ENCODE results near the gene LIG3.
"Not testable (repeated sequence)": the region's sequence is repeated elsewhere in the genome, so short reads cannot be mapped to it uniquely, and the experiment has no call there.

LIG3 gene

DNA sequence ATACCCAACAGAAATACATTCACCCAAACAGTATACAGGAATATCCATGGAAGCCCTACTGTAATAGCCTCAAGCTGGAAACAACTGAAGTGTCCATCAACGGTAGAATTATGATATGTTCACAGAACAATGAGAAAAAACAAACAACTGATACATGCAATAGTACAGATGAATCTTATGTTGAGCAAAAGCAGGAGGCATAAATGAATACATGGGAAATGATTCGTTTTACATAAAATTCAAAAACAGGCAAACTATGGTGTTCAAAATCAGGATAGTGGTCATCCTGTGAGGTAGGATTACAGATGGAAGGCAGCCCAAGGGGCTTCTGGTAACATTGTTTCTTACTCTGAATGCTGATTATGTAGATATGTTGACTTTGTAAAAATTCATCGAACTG is 58.1 kb downstream of the LIG3 start:
- CTCF ChIA-PET = no interaction called here
- no peak overlapping the region for H3K27ac Mint-ChIP-seq
- no peaks in the 10 kb centered on the region for H3K27me3 Mint-ChIP-seq
- DNase-seq = no peak
- peaks cover 10% of the 10 kb centered on the region for H3K36me3 Mint-ChIP-seq
- peaks cover 2% of the 10 kb centered on the region for H3K9me3 Mint-ChIP-seq
- H3K4me3 Mint-ChIP-seq = no peak overlapping the region
- H3K4me1 Mint-ChIP-seq = peaks cover 2% of the 10 kb centered on the region

DNA sequence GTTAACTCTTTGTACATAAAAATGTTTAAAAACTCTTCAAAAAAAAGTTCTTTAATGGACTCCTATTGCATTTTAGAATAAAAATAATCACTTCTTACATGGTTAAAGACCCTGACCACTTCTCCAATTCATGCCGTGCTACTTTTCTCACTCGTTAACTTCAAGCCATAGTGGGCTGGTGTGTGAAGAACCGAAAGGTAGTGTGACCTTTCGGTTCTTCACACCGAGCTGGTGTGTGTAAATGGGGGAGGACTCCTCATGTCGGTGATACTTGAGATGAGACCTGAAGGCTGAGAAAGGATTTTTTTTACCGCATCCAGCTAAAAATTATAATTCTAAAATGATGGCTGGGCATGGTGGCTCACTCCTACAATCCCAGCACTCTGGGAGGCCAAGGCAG is 61.1 kb downstream of the LIG3 start:
- CTCF ChIA-PET = interaction anchor here (1.1 kb wide), 1 partner anchor 18 kb away, joined by 3 read pairs; no protein-coding TSS in a partner anchor
- DNase-seq = no peak
- peaks cover 12% of the 10 kb centered on the region for H3K36me3 Mint-ChIP-seq
- no peak overlapping the region for H3K4me3 Mint-ChIP-seq
- peaks cover 19% of the 10 kb centered on the region for H3K4me1 Mint-ChIP-seq
- H3K27me3 Mint-ChIP-seq = no peaks in the 10 kb centered on the region
- H3K27ac Mint-ChIP-seq = no peak overlapping the region
- peaks cover 2% of the 10 kb centered on the region for H3K9me3 Mint-ChIP-seq

DNA sequence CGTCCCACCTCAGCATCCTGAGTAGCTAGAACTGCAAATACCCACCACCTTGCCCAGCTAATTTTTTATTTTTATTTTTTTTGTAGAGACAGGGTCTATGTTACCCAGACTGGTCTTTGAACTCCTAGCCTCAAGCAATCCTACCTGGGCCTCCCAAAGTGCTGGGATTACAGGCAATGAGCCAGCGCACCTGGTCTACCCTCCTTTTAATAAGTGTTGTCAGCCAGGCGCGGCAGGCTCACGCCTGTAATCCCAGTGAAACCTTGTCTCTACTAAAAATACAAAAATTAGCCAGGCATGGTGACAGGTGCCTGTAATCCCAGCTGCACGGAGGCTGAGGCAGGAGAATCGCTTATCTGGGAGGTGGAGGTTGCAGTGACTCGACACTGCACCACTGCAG is 63.9 kb downstream of the LIG3 start:
- Mint-ChIP-seq H3K4me1 (peaks cover 38% of the 10 kb centered on the region), H3K27ac (no peak overlapping the region), H3K27me3 (no peaks in the 10 kb centered on the region), H3K4me3 (no peak overlapping the region), H3K36me3 (peaks cover 21% of the 10 kb centered on the region), H3K9me3 (peaks cover 2% of the 10 kb centered on the region)
- no peak for DNase-seq
- CTCF ChIA-PET = no interaction called here

DNA sequence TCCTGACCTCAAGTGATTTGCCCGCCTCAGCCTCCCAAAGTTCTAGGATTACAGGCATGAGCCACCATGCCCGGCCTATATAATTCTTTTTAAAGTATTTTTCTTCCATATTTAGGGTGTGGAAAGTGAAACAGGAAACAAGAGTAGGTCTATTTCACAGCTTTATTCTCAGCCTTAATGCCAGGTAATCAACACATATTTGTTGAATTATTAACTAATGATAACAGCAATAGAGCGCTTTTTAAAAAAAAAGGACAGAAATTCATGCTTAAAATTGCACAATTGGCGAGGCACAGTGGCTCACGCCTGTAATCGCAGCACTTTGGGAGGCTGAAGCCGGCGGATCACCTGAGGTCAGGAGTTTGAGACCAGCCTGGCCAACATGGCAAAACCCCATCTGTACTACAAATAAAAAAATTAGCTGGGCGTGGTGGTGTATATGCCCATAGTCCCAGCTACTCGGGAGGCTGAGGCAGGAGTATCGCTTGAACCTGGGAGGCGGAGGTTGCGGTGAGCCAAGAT is 65.2 kb downstream of the LIG3 start:
- Mint-ChIP-seq H3K4me1 (peaks cover 46% of the 10 kb centered on the region), H3K27ac (peak overlapping the region; percentile 95), H3K4me3 (peak overlapping the region; percentile 68), H3K36me3 (peaks cover 22% of the 10 kb centered on the region)
- H3K9me3 Mint-ChIP-seq, H3K27me3 Mint-ChIP-seq, DNase-seq: not testable (repeated sequence)
- CTCF ChIA-PET = interaction anchor here (1.0 to 1.6 kb wide), 2 partner anchors 13 to 75 kb away, joined by 3 to 4 read pairs; no protein-coding TSS in a partner anchor

DNA sequence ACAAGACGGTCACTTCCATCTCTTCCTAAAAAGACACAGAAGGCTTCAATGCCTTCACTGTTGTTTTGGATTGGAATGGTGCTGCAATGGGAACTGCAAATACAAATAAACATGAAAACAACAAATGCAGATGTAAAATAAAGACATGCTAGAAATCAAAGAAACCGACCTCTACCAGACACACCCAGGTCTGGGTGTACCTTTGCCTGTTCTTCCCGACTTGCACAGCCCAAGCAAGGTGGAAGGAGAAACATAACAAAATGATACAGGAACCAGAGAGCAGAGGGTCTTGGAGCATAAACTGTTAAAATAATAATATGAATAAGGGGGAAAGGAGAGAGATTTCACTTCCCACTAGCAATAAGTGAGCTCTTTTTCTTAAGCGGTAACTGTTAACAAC is 65.9 kb downstream of the LIG3 start:
- peaks cover 50% of the 10 kb centered on the region for H3K4me1 Mint-ChIP-seq
- CTCF ChIA-PET = interaction anchor here (1.1 to 1.6 kb wide), 5 partner anchors 17 to 74 kb away, joined by 3 to 5 read pairs (median 4); partner anchors contain the start of gene RFFL
- no peak for DNase-seq
- no peaks in the 10 kb centered on the region for H3K9me3 Mint-ChIP-seq
- H3K36me3 Mint-ChIP-seq = peaks cover 19% of the 10 kb centered on the region
- H3K27ac Mint-ChIP-seq = peak overlapping the region; percentile 95
- no peaks in the 10 kb centered on the region for H3K27me3 Mint-ChIP-seq
- H3K4me3 Mint-ChIP-seq = peak overlapping the region; percentile 68

DNA sequence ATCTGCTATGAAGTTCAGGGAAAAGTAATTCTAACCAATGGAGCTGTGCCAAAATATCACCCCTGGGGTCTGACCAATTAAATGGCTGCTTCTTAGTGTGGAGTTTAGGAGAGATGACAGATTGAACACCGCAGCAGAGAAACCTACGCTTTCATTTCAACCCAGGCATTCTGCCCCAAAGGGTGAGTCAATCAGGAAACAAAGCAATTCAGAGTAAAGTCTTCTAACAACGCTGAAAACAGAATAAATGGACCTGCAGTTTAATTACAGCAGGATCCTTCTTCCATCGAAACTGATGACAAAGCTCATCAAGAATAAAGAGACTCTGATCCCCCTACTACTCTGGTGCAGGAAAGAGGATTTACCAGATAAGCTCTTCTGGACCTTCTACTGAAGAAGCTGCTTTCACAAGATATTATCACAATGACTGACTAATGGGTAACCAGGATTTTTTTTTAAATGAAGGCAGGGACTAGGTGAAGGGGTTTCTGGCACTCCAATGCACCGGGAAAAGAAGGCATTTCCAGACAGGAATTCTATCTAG is 66.5 kb downstream of the LIG3 start:
- H3K27ac Mint-ChIP-seq = peak overlapping the region; percentile 95
- CTCF ChIA-PET = interaction anchor here (0.6 to 1.6 kb wide), 6 partner anchors 17 to 73 kb away, joined by 3 to 5 read pairs (median 4); partner anchors contain the start of gene RFFL
- H3K4me3 Mint-ChIP-seq = peak overlapping the region; percentile 68
- peak; percentile 72 for DNase-seq
- H3K27me3 Mint-ChIP-seq = no peaks in the 10 kb centered on the region
- H3K36me3 Mint-ChIP-seq = peaks cover 17% of the 10 kb centered on the region
- peaks cover 55% of the 10 kb centered on the region for H3K4me1 Mint-ChIP-seq
- H3K9me3 Mint-ChIP-seq = no peaks in the 10 kb centered on the region

DNA sequence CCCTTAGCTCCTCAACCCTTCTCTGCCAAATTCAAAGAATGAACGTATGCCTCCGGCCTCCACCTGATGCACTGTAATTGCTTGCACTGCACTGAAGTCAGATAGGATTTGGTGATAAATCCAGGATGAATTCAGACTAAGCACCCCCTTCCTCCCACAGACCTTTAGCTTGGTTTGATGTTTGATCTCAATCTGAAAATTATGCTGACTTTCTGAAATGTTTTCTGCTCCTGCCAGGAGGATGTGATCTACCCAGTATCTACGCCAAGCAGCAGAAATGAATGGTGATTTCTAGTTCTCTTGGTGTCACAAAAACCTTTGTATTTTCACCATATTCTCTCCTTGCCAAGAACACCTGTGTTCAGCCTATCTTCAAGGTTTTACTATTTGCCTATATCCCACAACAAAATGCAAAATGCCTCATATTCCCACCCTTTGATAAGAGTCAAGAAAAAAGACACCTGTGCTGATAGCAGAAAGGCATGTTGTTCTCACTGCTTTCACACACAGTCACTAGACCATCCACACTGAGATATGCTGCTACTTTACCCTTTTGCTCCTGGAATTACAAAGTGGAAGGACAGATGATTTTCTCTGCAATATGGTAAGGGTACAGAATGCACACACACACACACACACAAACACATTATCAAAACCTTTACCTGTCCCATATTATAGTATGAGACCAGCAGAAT is 68.5 kb downstream of the LIG3 start:
- Mint-ChIP-seq H3K27ac (peak overlapping the region; percentile 24), H3K36me3 (peaks cover 20% of the 10 kb centered on the region), H3K27me3 (no peaks in the 10 kb centered on the region), H3K4me1 (peaks cover 76% of the 10 kb centered on the region), H3K4me3 (peak overlapping the region; percentile 9), H3K9me3 (no peaks in the 10 kb centered on the region)
- CTCF ChIA-PET = no interaction called here
- DNase-seq = no peak

DNA sequence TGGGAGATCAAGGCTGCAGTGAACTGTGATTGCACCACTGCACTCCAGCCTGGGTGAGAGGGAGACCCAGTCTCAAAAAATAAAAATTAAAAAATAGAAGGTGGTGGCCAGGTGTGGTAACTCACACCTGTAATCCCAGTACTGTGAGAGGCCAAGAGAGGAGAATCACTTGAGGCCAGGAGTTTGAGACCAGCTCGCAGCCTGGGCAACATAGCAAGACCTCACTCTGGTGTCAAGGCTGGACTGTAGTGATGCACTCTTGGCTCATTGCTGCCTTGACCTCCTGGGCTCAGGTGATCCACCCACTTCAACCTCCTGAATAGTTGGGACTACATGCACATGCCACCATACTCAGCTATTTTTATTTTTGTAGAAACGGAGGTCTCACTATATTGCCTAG is 69.9 kb downstream of the LIG3 start:
- Mint-ChIP-seq H3K36me3 (peaks cover 25% of the 10 kb centered on the region), H3K4me1 (peaks cover 76% of the 10 kb centered on the region), H3K27me3 (no peaks in the 10 kb centered on the region), H3K4me3 (no peak overlapping the region), H3K9me3 (no peaks in the 10 kb centered on the region), H3K27ac (peak overlapping the region; percentile 56)
- no peak for DNase-seq
- CTCF ChIA-PET = interaction anchor here (1.1 to 2.5 kb wide), 3 partner anchors 14 to 51 kb away, joined by 4 to 11 read pairs (median 5); partner anchors contain the start of gene RFFL

DNA sequence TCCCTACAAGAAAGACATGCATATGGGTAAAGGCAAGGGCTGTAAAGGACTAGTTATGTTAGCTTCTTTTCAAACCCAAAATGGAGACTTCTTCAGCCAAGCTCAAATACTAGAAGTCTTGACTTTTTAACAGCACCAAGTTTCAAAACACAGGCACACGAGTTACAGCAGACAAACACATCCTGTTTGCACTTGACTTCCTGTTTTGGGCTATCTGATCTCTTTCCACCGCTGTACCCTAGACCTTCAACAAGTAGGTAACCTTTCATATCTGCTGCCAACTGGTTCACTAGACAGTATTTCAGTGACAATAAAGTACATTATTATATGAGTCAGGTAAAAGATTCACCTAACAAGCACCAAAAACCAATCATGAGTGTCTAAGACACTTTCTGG is 70.9 kb downstream of the LIG3 start:
- Mint-ChIP-seq H3K4me1 (peaks cover 66% of the 10 kb centered on the region), H3K4me3 (peak overlapping the region; percentile 37), H3K9me3 (no peaks in the 10 kb centered on the region), H3K27me3 (no peaks in the 10 kb centered on the region), H3K27ac (peak overlapping the region; percentile 93), H3K36me3 (peaks cover 31% of the 10 kb centered on the region)
- DNase-seq = peak; percentile 59
- CTCF ChIA-PET = interaction anchor here (0.6 to 2.5 kb wide), 8 partner anchors 14 to 54 kb away, joined by 3 to 11 read pairs (median 4); no protein-coding TSS in a partner anchor

DNA sequence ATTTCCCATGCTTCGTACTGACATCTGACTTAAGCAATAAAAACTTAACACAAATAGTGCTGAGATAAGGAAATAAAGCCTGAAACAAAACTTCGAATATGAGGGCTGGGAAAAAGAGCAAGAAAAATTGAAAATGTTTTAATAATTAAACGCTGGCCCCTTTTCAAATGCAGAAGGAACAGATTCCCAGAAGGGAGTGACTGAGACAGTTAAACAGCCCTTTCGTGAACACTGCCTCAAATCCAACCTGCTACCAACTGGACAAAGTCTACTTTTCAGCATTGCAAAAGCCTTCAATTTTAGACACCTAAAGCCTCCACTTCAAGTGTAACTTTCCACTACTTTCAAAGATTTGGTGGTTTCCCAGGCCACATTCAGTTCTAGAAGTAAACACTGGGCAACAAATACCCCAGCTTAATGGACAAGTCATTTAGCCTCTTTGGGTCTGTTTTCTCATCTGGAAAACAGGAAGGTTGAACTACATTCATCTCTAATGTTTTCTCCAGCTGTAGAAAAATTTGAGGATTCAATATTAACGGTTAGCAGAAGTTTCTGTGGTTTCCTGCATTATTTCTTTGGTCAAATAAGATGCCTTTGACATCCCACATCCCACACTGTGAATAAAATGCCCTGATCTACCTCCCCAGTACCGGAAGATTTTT is 71.4 kb downstream of the LIG3 start:
- CTCF ChIA-PET = interaction anchor here (1.0 to 2.5 kb wide), 5 partner anchors 13 to 55 kb away, joined by 3 to 11 read pairs (median 4); no protein-coding TSS in a partner anchor
- Mint-ChIP-seq H3K36me3 (peaks cover 31% of the 10 kb centered on the region), H3K4me3 (peak overlapping the region; percentile 37), H3K27me3 (no peaks in the 10 kb centered on the region), H3K27ac (peak overlapping the region; percentile 93), H3K4me1 (peaks cover 63% of the 10 kb centered on the region), H3K9me3 (no peaks in the 10 kb centered on the region)
- DNase-seq = no peak

DNA sequence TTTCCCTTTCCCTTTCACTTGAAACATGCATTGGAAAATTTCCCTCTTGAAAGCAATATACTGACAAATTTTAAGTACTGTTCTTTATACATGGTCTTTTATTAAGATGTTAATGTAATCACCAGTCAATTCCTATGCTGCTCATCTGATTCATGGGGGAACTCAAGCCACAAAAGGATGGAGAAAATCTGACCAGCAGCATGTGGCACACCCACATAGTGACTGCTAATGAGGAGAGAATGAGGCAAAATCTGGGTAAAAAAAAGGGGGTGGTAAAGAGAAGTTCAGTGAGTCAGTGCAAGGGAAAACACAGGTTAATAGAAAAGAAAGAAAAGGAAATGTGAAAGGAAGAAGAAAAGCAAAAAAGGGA is 71.9 kb downstream of the LIG3 start:
- CTCF ChIA-PET = interaction anchor here (1.7 to 2.5 kb wide), 2 partner anchors 13 to 38 kb away, joined by 5 to 11 read pairs; no protein-coding TSS in a partner anchor
- DNase-seq = no peak
- Mint-ChIP-seq H3K4me3 (peak overlapping the region; percentile 4), H3K4me1 (peaks cover 58% of the 10 kb centered on the region), H3K36me3 (peaks cover 31% of the 10 kb centered on the region), H3K27ac (peak overlapping the region; percentile 93), H3K27me3 (no peaks in the 10 kb centered on the region), H3K9me3 (no peaks in the 10 kb centered on the region)

DNA sequence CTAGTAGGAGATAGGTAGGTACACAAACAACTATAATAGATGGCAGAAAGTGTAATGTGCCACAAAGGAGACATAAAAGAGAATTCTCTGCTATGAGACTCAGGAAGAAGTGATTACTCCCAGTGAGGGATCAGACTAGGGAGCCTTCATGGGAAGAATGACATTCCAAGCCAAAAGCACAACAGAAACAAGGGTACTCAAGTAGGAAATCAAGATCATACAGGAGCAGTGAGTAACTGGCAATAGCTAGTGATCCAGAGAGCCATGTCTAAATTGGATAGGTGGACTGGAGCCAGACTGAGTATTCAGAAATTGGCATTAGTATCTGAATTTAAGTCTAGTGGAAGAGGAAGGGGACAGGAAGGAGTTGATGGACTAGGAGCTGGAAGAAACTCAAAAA is 72.5 kb downstream of the LIG3 start:
- no peaks in the 10 kb centered on the region for H3K9me3 Mint-ChIP-seq
- no peak for DNase-seq
- CTCF ChIA-PET = interaction anchor here (2.4 kb wide), 1 partner anchor 10 kb away, joined by 7 read pairs; the partner anchor contains the start of gene RFFL
- H3K4me3 Mint-ChIP-seq = no peak overlapping the region
- peak overlapping the region; percentile 93 for H3K27ac Mint-ChIP-seq
- peaks cover 56% of the 10 kb centered on the region for H3K4me1 Mint-ChIP-seq
- no peaks in the 10 kb centered on the region for H3K27me3 Mint-ChIP-seq
- H3K36me3 Mint-ChIP-seq = peaks cover 35% of the 10 kb centered on the region

DNA sequence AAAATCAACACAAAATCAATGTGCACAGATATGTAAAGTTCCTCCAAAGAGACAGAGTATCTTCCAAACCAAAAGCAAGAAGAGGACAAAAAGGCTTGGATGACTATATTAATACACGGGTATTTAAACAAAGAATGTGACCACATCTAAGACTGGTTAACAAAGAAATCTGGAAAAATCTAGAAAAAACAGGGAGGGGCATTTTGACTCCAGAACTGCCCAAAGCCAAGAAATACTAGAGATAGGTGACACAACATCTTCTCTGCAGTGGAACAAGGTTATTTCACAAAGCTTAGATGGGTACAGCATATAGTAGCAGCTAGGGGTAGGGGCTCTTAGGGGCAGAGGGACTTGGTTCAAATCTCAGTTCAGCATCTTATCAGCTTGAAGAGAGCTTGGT is 72.9 kb downstream of the LIG3 start:
- no peak for DNase-seq
- Mint-ChIP-seq H3K9me3 (no peaks in the 10 kb centered on the region), H3K4me1 (peaks cover 56% of the 10 kb centered on the region), H3K36me3 (peaks cover 38% of the 10 kb centered on the region), H3K4me3 (no peak overlapping the region), H3K27me3 (no peaks in the 10 kb centered on the region), H3K27ac (no peak overlapping the region)
- CTCF ChIA-PET = interaction anchor here (0.8 to 2.4 kb wide), 2 partner anchors 10 to 37 kb away, joined by 3 to 7 read pairs; partner anchors contain the start of gene RFFL

DNA sequence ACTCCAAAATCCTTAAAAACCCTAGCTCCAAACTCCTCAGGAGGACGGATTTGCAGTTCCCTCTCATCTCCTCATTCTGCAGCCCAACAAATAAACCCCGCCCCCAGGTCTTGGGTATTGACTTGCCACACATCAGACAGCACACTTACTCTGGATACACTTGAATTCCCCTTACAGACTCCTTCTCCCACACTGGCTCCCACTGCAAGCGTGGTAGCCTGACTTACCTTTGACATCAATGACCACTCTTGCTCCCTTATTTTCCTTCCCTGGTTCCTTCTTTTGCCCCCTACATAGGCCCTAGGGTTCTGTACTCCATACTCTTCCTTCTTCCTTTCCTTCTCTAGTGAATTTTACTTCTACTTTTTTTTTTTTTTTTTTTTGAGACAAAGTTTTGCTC is 75.7 kb downstream of the LIG3 start:
- peak overlapping the region; percentile 56 for H3K27ac Mint-ChIP-seq
- no peaks in the 10 kb centered on the region for H3K27me3 Mint-ChIP-seq
- H3K9me3 Mint-ChIP-seq = no peaks in the 10 kb centered on the region
- no peak for DNase-seq
- no peak overlapping the region for H3K4me3 Mint-ChIP-seq
- H3K4me1 Mint-ChIP-seq = peaks cover 41% of the 10 kb centered on the region
- peaks cover 45% of the 10 kb centered on the region for H3K36me3 Mint-ChIP-seq
- CTCF ChIA-PET = no interaction called here

All from activated naive CD4-positive, alpha-beta T cell treated with anti-CD3 and anti-CD28 coated beads, Interleukin-2, amount 10 ng/mL, durations not matched to agents 7 days and 5 days (primary cell).